Inflammatory macrophage treated with lipopolysaccharide for 1 hour (primary cell): ENCODE results near the gene ACSL1.
"Not testable (repeated sequence)": the region's sequence is repeated elsewhere in the genome, so short reads cannot be mapped to it uniquely, and the experiment has no call there.

Experiments
- DNase-seq, 2 donors: peaks; one replicate each; pipeline ENCODE4 v3.0.0-alpha.2; 2020 to 2022

Gene ACSL1

DNA sequence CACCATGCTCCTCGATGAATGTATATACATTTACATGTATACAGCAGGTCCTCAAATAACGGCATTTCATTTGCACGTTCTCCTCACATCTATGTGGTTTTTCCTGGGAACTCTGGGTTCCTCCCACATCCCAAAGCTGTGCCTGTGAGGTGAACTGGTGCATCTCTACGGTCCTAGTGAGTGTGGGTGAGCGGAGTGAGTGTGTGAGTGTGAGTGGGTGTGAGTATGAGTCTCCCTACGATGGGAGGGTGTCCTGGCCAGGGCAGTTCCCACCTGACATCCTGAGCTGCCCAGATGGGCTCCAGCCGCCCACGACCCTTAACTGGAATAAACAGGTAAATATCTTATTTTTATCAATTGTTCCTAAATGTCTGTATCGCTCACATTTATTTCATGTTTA, 40.0 kb downstream of the ACSL1 start:
- DNase-seq: no peak

DNA sequence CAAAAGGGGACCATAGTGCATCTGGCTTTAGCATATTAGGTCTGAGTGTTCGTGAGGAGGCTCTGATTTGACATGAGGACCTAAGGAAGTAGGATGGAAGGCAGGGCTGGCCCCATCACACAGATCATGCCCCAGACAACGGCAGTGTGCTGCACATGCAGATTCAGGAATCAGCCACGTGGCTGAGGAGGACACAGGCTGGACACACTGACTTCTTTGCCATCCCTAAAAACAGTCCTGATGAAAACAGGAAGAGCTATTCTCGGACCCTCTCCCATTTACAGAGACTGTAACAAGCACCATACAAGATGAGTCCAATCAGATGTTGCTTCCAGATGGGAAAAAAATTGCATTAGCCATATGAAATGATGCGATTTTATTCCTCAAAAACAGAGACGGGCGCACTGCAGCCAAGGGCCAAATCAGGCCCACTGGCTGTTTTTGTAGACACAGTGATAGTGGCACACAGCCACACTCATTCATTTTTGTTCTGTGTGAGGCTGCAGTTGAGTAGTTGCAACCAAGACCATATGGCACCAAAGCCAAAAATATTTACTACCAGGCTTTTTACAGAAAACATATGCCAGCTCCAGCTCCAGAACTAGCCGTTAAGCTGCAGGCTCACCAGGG, 41.0 kb downstream of the ACSL1 start:
- DNase-seq: no peak

DNA sequence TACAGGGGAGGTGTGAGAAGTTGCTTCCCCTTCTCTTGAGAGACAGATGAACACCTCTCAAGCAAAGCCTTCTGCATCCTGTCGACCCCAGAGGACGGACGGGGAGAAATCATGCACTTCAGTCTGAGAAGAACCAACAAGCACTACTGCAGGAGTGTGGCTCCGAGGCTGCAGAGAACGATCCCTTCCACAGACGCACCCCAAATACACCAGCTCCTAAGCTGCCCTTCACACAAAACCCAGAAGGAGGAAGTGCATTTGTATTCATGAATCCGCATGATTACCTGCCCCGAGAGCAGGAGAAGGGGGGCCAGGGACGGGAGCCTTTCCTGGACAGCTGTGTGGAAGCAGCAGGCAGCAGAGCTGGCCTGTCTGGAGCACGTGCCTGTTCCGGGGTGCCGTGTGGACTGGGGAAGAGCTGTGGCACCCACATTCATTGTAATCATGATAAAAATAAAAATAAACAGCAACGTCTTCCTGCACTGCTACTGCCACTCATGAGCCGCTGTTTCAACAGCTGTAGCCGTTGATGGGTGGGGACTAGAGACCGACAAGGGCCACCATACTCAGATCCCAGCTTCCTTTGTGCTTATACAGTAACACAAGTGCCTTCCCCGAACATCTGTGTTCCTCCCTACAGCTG, 42.9 kb downstream of the ACSL1 start:
- DNase-seq: no peak

DNA sequence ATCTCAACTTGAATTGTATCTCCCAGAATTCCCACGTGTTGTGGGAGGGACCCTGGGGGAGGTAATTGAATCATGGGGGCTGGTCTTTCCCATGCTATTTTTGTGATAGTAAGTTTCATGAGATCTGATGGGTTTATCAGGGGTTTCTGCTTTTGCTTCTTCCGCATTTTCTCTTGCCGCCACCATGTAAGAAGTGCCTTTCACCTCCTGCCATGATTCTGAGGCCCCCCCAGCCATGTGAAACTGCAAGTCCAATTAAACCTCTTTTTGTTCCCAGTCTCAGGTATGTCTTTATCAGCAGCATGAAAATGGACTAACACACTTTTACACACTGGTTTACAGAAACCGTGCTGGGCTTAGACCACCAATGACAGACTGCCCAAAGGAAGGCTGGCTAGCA, 46.6 kb downstream of the ACSL1 start:
- not testable (repeated sequence) for DNase-seq

DNA sequence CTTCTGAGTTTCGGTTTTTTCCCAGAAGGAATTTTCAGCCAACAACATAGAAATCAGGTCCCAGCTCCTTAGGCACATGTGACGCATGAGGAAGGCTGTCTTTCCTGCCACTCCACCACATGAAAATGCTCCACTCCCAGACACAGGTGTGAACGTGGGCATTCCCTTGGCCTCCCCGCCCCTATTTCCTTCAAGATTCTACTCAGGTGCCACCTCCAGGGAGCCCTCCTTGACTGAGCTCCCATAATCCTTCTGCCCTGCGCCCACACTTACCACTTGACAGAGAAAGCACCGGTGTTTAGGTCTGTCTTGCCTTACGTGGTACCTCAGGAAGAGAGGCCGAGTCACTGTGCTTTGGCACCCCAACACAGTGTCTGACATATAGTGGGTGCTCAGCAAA, 47.4 kb downstream of the ACSL1 start:
- no peak for DNase-seq

DNA sequence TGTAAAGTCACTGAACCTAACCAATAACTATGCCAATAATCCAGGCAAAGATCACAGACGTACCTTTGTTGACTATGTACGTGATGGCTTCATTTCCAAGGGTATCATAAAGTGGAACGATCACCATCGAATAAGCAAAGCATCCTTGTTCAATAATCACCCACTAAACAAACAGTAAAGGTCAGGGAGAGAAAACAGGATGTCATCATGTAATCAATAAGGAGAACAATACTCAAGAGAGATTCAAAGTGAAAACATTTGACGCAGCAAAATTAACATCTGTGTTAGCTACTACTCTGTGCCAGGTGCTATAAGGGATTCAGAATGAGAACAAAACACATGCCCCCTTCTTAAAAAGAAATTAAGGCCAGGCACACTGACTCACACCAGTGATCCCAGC, 48.9 kb downstream of the ACSL1 start:
- no peak for DNase-seq

DNA sequence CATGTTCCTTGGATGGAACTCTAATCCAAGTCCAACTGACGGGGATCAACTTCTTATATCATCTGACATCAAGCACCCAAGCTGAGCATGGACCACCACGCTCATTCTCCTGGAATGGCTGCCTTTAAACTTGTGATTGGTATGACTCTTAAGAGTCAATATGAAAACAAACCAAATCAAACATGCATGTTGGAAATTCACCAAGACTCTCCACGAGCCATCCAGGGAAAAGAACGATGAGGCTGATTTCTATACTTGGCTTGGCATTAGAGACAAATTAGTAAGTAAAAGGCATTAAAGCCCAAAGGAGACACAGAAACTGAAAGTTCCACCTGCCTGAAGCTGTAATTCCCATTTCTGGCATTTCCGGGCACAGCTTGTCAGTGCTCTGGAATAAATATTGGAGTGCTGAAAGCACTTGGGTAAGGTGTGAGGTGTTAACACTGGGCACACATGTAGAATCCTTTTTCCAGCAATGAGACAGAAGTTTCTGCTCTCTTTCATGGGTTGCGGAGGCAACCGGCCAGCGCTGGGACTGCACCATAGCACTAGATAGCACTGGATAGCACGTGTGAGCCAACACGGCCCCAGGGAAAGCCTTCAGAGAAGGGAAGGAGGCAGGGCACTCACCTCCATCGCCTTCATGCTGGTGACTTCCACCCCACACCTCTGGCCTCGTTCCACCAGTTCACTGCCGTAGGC, 49.8 kb downstream of the ACSL1 start:
- no peak for DNase-seq

DNA sequence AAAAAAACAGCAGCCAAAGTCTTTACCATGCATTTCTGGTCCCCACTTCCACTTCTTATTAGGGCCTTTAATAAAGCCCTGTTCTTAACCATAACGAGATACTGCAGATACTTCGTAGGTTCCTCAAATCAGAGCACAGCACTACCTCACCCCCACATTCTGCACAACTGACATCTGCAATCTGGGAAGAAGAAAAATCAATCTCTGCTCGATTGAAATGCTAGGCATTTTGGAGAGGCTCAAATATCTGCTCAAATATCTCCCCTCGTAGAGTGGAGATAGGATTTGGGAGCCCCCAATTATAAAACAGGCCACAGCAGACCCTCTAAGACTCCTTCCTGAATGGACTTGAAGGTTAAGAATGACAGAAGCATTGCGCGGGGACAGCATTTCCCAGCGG, 51.6 kb downstream of the ACSL1 start:
- DNase-seq: no peak

DNA sequence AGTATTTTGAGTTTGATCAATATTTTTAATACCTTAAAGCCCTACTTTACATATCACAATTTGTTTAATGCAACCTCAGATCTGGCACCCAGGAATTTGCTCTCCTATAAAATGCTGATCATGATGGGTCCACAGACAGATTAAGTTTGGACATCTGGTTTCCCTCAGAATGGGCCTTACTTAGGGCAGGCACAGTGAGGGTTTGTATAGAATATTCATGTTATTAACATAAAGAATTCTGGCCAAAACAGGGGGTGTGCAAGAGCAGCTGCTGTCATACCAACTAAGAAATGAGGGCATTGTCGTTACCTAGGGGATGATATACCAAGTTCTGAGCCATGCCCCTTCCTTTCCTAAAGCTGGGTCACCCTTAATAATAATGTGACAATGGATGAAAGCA, 54.4 kb downstream of the ACSL1 start:
- no peak for DNase-seq

DNA sequence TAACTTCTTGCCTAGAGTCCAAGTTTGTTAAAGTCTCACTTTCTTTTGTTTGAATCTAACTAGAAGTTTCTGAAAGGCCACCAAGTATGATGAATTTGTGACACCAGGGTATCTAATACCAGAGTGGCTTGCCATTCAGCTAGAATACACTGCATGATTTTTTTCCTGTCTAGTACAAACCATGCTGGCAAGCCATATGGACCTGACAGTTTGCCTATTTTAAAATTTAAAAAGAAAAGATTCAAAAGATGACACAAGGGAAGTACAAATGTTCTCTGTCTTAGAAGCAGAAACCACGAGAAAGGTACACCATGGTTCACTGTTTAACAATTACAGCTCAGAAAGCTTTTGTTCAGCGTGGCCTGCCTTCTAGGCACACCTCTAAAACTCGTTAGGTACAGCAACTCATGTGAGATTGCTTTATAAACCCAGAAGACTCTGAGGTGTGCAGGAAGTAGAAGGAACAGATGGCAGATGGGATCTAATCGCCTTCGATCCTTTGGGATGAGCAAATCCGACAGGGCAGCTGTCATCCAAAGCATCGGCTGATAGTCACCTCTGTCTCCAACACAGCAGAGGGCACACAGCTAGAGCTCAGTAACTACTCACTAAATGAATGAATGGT, 56.5 kb downstream of the ACSL1 start:
- no peak for DNase-seq

DNA sequence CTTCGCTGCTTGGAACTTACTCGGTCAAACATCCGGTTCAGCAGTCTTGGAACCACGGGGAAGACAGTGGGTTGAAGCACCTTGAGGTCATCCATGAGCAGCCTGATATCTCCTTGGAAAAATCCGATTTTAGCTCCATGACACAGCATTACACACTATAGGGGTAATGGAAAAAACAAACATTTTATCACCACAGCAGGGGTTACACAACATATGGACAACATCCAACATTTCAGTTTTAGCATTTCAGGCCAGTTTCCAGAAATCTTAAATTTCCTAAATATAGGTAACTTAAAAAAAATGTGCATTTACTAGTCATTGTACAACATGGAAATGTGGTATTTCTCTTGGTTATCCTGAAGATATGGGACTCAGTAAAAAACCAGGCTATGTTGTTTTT, 57.5 kb downstream of the ACSL1 start:
- DNase-seq: no peak

DNA sequence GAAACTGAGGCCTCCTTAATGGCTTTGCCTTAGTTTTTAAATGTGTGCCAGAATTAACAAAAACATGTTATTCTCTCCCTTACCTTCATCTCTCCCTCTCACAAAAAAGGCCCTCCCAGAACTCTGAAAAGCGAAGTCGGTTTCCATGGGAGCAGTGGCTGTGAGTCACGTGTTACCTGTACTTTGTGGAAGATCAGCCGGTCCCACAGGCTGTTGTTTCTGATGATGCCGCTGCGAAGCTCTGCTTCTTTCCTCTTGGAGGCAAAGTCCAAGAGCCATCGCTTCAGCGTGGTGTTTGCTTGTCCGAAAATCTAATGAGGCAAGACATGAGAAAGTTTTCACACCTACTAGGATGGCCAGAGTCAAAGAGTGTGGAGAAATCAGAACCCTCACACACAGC, 59.3 kb downstream of the ACSL1 start:
- no peak for DNase-seq

DNA sequence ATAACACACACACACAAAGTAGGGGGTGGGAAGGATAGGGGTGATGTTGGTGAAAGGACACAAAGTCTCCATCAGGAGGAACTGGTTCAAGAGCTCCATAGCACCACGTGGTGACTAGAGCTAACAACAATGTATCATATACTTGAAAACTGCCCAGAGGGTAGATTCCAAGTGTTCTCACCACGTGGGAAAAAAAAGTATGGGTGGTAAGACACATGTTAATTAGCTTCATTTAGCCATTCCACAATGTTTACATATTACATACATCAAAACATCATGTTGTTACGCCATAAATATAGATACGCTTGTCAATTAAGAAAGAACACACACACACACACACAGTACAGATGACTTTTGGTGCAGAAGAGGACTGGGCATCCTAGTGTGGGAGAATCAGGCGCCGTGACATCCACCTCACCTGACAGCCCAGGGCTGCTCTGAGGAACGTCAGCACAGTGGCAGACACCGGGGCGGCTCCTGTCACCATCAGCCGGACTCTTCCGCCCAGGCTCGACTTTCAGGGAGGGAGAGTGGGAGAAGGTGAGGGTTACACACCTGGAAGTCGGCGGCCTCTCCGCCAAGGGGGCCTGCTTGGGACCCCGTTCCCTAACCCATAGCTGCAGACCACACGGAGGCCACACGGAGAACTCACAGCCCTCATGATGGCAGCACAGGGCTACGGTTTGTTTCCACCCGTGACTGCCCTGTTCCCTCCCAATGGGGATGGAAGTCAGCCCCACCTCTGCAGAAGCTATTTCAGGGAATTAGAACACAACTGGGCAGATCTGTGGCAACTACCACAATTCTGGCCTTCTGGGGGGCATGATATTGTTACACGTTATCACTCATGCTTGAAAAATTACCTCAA, 60.1 kb downstream of the ACSL1 start:
- DNase-seq: no peak

DNA sequence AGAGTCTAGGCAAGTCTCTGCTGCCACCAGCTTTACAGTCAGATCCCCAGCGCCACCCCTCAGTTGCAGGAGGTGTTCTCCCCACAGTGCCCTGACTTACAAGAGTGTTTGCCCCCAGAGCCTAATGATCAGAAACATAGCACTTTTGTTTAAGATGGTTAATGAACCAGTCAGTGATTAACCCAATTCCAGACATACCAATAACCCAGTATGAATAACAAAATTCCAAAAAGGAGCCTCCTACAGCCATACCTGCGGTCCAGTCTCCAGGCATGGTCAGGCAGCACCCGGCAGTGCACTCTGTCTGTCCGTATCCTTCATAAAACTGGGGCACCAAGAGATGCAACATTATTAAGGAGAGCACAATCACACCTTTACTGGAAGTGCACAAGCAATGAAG, 61.2 kb downstream of the ACSL1 start:
- DNase-seq: no peak

DNA sequence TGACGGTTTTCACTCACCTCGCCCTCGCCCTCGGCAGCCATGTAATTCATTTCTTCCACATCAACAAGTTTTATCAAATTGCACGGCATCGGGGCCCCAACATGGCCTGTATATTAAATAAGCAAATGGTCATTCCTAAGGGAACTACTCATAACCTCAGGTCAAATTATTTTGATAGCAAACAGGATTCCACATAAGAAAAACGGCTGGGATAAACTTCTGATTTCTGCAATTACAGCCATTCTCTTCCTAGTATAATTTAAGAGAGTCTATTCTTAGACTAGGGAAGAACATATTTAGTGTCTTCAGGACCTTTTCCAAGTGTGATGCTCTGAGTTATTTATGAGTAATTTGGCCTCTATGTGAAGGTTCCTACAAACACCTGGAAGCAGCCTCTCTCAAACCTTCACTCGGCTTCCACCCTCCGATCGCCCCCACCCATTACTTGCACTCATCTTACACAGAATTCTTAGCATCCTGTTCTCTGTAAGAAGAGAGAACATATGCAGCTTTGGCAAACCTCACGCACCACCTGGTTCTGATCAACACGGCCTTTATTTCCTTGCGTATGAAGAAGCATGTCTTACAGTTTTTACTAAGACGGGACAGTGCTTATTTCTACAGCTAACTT, 62.5 kb downstream of the ACSL1 start:
- no peak for DNase-seq

DNA sequence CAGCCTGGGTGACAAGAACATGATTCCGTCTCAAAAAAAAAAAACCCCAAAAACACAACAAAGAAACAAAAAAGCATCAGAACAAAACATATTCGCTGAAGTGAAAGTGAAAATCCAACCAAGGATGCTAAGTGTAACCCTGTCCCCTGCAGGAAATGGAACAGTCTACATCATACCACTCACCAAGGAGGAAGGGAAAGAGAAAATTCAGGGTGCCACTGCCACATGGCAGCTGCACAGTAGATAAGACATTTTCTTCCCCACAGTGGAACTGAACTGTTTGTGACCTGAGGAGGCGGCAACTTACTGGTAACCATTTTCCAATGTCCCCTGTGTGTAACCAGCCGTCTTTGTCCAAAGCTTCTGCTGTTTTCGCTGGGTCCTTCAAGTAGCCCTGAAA, 63.7 kb downstream of the ACSL1 start:
- no peak for DNase-seq

DNA sequence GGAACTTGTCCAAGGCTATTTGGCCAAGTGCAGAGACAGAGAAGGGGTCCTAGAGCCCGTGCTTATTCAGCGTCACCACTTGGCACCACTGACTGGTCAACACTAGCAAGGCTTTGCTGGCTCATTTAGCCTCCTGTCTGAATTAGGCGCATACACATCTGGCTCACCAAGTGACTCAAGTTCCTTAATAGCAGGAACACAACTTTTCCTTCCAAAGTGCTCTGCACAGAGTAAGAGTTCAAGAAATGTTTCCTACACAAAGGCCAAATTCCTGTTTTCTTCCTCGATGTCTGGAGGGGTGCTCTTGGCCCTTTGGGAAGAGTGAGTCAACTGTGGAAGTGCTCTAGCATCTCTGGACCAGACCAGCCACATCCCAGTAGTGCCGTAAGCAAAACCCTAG, 65.1 kb downstream of the ACSL1 start:
- no peak for DNase-seq

DNA sequence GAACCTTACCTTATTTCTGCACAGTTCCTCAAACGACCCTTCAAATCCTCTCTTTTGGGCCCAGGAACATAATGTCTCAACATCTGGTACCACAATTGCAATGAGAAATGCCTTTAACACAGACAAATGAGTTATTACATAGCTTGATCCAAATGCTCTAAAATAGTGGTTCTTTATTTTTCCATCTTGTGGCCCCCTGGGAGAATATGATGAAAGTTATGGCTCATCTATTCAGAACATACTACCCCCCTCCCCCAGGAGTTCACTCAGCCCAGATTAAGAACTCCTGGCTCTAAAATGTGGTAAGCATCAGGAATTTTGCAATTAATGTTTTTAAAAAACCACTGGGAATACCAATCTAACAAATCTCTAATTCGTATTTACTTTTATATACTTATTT, 68.0 kb downstream of the ACSL1 start:
- no peak for DNase-seq

DNA sequence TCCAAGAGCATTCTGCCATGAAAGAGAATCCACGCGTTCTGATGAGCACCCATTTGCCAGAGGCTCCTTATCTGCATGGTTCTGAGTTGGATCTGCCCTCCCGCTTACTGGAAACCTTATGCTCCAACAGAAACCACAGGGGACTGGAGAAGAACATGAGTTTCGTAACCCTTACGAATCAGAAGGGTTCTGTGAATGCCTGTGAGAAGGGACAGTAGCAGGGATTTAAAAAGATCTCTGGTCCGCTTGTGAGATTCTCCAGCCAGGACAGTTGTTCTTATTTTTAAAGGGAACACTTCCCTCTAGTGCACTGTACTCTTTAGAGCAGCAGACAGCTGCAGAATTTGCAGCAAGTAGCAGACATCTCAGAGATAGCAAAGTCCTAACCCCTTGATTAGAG, 69.4 kb downstream of the ACSL1 start:
- DNase-seq: no peak

DNA sequence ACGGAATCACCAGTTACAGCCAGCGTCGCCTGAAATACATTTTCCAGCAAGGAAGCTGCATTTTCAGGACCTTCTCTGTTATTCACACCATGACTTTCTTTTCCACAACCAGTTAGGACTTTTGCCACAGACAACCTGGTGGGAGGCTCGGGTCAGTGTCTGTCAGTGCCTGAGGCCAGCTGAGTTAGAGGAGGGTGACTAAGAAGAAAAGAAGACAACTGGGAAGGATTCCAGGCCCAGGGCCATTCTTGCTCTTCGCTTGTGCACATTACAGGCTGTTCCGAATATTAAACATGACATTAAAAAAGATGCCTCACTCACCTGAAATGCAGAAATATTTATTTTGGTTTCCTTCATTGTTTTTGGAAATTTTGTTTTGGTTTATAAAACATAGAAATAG, 70.5 kb downstream of the ACSL1 start:
- no peak for DNase-seq

DNA sequence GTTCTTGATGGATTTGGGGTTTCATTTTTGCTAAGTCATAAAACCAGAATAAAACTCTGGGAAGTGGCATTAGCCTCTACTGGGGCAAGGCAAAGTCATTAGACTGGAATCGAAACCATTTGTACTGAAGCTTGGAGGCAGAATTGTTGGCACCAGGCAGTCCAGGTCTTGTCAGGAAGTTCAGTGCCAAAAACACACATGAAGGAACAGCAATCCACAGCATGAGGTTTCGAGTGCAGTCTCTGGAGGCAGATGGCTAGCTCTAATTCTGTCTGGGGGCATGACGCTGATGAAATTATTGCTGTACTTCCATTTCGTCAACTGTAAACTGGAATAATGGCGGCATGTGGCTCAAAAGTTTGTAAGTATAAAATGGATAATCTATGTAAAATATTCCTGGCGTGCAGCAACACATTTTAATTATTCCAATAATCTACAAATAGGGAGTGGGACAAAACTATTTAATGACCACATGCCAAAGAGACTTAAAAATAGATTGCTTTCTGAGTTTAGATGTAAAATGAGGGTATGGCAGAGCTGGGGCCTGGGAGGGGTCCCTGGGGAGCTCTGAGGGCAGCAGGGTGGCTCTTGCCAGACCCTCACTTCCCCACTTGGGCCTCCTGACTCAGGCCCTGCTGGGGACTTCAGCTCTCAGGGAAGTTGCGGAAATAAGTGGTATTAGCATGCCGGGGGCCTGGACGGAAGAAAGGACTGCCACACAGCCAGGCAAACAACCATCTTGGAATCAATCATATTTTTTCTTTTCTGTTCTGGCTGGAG, 73.1 kb downstream of the ACSL1 start:
- no peak for DNase-seq

DNA sequence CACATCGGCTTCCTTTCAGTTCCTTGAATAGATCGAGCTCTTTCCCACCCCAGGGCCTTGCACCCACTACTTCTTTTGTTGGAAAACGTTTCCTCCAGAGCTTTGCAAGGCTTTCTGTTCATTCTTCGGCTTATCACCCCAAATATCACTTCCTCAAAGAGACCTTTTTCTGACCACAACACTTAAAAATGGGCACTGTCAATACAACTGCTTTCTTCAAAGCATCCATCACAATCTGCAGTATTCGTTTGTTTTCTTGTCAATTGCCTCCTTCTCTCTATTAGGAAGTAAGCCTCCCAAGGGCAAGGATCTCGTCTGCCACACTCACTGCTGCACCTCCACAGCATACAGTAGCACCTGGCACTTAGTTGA, 74.2 kb downstream of the ACSL1 start:
- DNase-seq: no peak
